H1 (cell line): ENCODE measurements around the gene IRX4. TPM values are rescaled to one million over a fixed set of nuclear protein-coding genes. Genes with fewer than 3 reads are reported as not detected.

Experiments used
- CTCF ChIA-PET: fragments of 300-600 bp; sonication (Branson Sonifier 250); formaldehyde crosslinking; loops from one replicate; lab custom pipeline; 2021; ENCODE audit not compliant: partially characterized antibody; lab: Charles Lee
- POLR2A ChIA-PET: fragments of 300-600 bp; sonication (Branson Sonifier 250); formaldehyde crosslinking; loops from one replicate; lab custom pipeline; 2021; ENCODE audit warnings: inconsistent platforms; ENCODE audit not compliant: partially characterized antibody; lab: Charles Lee
- DNase-seq, 2 experiments: peaks; one replicate each; pipeline versions ENCODE4 v3.0.0 to v3.0.0-alpha.2; 2010 to 2022; ENCODE audit warnings: low spot score in 2 of 2, low read depth in 1 of 2, mixed read lengths in 1 of 2
- FAIRE-seq: peaks from 2 replicates; lab custom pipeline; 2011; peaks lifted over from hg19 to GRCh38; lab: Jason Lieb, UNC
- H2AFZ ChIP-seq: 2 replicates; pipeline ENCODE4 v1.8.1; 2012; ENCODE audit warnings: low read length, inconsistent platforms
- H2AK5ac ChIP-seq: 2 replicates; pipeline ENCODE4 v1.6.1; 2013; ENCODE audit warnings: low read depth, low read length
- H2BK120ac ChIP-seq: replicated peaks from 2 replicates; pipeline ENCODE3; 2013; ENCODE audit warnings: low read depth, low read length, inconsistent platforms
- H2BK12ac ChIP-seq: 2 replicates; pipeline ENCODE4 v1.6.1; 2013; ENCODE audit warnings: low read depth, low read length
- H2BK15ac ChIP-seq: 2 replicates; pipeline ENCODE4 v1.6.1; 2013; ENCODE audit warnings: low read length
- H2BK20ac ChIP-seq: 2 replicates; pipeline ENCODE4 v1.6.1; 2013; ENCODE audit warnings: low read length
- H2BK5ac ChIP-seq: 2 replicates; pipeline ENCODE4 v1.6.1; 2013; ENCODE audit warnings: low read depth, low read length
- H3K14ac ChIP-seq: 2 replicates; pipeline ENCODE4 v1.6.1; 2013; ENCODE audit warnings: inconsistent platforms; ENCODE audit not compliant: insufficient read length
- H3K18ac ChIP-seq: 2 replicates; pipeline ENCODE4 v1.6.1; 2013; ENCODE audit warnings: low read length; ENCODE audit errors: extremely low read depth
- H3K23ac ChIP-seq: 2 replicates; pipeline ENCODE4 v1.6.1; 2013; ENCODE audit warnings: inconsistent platforms; ENCODE audit not compliant: insufficient read length
- H3K23me2 ChIP-seq: 2 replicates; pipeline ENCODE4 v1.6.1; 2013; ENCODE audit warnings: low read depth, low read length
- H3K27ac ChIP-seq: 2 replicates; pipeline ENCODE4 v1.6.1; 2011; ENCODE audit warnings: low read depth, low read length, inconsistent platforms
- H3K27me3 ChIP-seq, 4 experiments: replicated peaks in 1 of 4; 1 replicate in 1 of 4; 2 replicates in 3 of 4; pipeline versions ENCODE4 v1.6.1 to v1.8.1; 2011 to 2013; ENCODE audit warnings: low read length in 3 of 4, mild to moderate bottlenecking in 3 of 4, inconsistent platforms in 2 of 4, mixed read lengths in 2 of 4, moderate library complexity in 1 of 4; ENCODE audit not compliant: control insufficient read depth in 3 of 4, insufficient read depth in 3 of 4; ENCODE audit errors: extremely low read depth in 1 of 4
- H3K36me3 ChIP-seq, 4 experiments: 2 replicates each; pipeline versions ENCODE4 v1.6.1 to v1.8.1; 2011 to 2013; ENCODE audit warnings: mild to moderate bottlenecking in 4 of 4, low read length in 3 of 4, moderate library complexity in 2 of 4, control low read depth in 1 of 4, inconsistent platforms in 1 of 4; ENCODE audit not compliant: insufficient read depth in 4 of 4, control insufficient read depth in 2 of 4
- H3K4ac ChIP-seq: replicated peaks from 2 replicates; pipeline ENCODE3; 2013; ENCODE audit warnings: low read length, low read depth, mixed read lengths, inconsistent platforms; ENCODE audit not compliant: insufficient read length
- H3K4me1 ChIP-seq, 4 experiments: replicated peaks in 1 of 4; 1 replicate in 1 of 4; 2 replicates in 3 of 4; pipeline versions ENCODE4 v1.6.1 to v1.8.1; 2011 to 2013; ENCODE audit warnings: low read length in 3 of 4, inconsistent platforms in 2 of 4, mixed read lengths in 1 of 4; ENCODE audit not compliant: insufficient read depth in 4 of 4, control insufficient read depth in 3 of 4
- H3K4me2 ChIP-seq, 2 experiments: 2 replicates each; pipeline versions ENCODE4 v1.6.1 to v1.8.1; 2011 to 2013; ENCODE audit warnings: low read depth in 2 of 2, low read length in 2 of 2, control low read depth in 1 of 2, inconsistent platforms in 1 of 2, mild to moderate bottlenecking in 1 of 2; ENCODE audit not compliant: insufficient read depth in 1 of 2
- H3K4me3 ChIP-seq, 4 experiments: fragments of 200-600, 300-600 bp in 1 of 4; sonication (generic), shearing (Covaris generic), sonication (Bioruptor Twin) in 1 of 4; 2 replicates each; pipeline versions ENCODE4 v1.5.1 to v1.8.1; 2011 to 2016; ENCODE audit warnings: low read length in 4 of 4, low read depth in 3 of 4, control low read depth in 2 of 4, inconsistent platforms in 2 of 4, mild to moderate bottlenecking in 2 of 4, mixed read lengths in 1 of 4, moderate library complexity in 1 of 4; ENCODE audit not compliant: insufficient read depth in 2 of 4; ENCODE audit errors: extremely low read depth in 1 of 4
- H3K56ac ChIP-seq: replicated peaks from 2 replicates; pipeline ENCODE3; 2013; ENCODE audit warnings: low read depth, mild to moderate bottlenecking, mixed read lengths, low read length, inconsistent platforms; ENCODE audit not compliant: insufficient read length
- H3K79me1 ChIP-seq: 2 replicates; pipeline ENCODE4 v1.6.1; 2013; ENCODE audit warnings: low read depth, low read length, control low read depth
- H3K79me2 ChIP-seq, 2 experiments: 2 replicates each; pipeline versions ENCODE4 v1.6.1 to v1.8.1; 2012 to 2013; ENCODE audit warnings: low read length in 2 of 2, mild to moderate bottlenecking in 2 of 2, inconsistent platforms in 1 of 2; ENCODE audit not compliant: insufficient read depth in 2 of 2, control insufficient read depth in 1 of 2
- H3K9ac ChIP-seq, 4 experiments: replicated peaks in 1 of 4; 1 replicate in 1 of 4; 2 replicates in 3 of 4; pipeline versions ENCODE4 v1.6.1 to v1.8.1; 2011 to 2013; ENCODE audit warnings: low read depth in 3 of 4, low read length in 3 of 4, control low read depth in 2 of 4, mild to moderate bottlenecking in 2 of 4, moderate library complexity in 2 of 4, inconsistent platforms in 1 of 4; ENCODE audit errors: extremely low read depth in 1 of 4
- H3K9me3 ChIP-seq, 2 experiments: 2 replicates each; pipeline versions ENCODE4 v1.6.1 to v1.8.1; 2012 to 2013; ENCODE audit warnings: mild to moderate bottlenecking in 2 of 2, moderate library complexity in 2 of 2, control low read depth in 1 of 2, inconsistent platforms in 1 of 2, low read depth in 1 of 2, low read length in 1 of 2, mixed read lengths in 1 of 2; ENCODE audit not compliant: insufficient read depth in 2 of 2
- H4K20me1 ChIP-seq, 2 experiments: replicated peaks in 1 of 2; 2 replicates each; pipeline versions ENCODE3 to v1.8.1; 2011 to 2013; ENCODE audit warnings: inconsistent platforms in 2 of 2, low read length in 2 of 2, mild to moderate bottlenecking in 1 of 2; ENCODE audit not compliant: insufficient read depth in 2 of 2, control insufficient read depth in 1 of 2
- H4K5ac ChIP-seq: 2 replicates; pipeline ENCODE4 v1.6.1; 2013; ENCODE audit warnings: low read length, low read depth, mixed read lengths, inconsistent platforms; ENCODE audit not compliant: insufficient read length
- H4K8ac ChIP-seq: 2 replicates; pipeline ENCODE4 v1.8.0; 2013; ENCODE audit warnings: mild to moderate bottlenecking, moderate library complexity, low read length, inconsistent platforms; ENCODE audit not compliant: insufficient read depth; ENCODE audit errors: extremely low read depth
- H4K91ac ChIP-seq: replicated peaks from 2 replicates; pipeline ENCODE3; 2013; ENCODE audit warnings: low read length, mixed read lengths, inconsistent platforms; ENCODE audit not compliant: insufficient read length
- ASH2L ChIP-seq: fragments of 200-600, 300-600 bp; sonication (generic); IDR thresholded peaks from one replicate; pipeline ENCODE4 v1.7.1; 2017; ENCODE audit warnings: low read length
- ATF2 ChIP-seq: IDR thresholded peaks from 2 replicates; pipeline ENCODE4 v1.6.1; 2012; ENCODE audit warnings: low read length, inconsistent platforms
- BACH1 ChIP-seq: IDR thresholded peaks from 2 replicates; pipeline ENCODE4 v1.6.1; 2012; ENCODE audit warnings: low read length, improper control_type of control experiment
- CHD2 ChIP-seq: IDR thresholded peaks from 2 replicates; pipeline ENCODE4 v1.6.1; 2012; ENCODE audit warnings: low read length, improper control_type of control experiment
- CTBP2 ChIP-seq: IDR thresholded peaks from 2 replicates; pipeline ENCODE4 v1.7.0; 2011; ENCODE audit warnings: borderline replicate concordance, mild to moderate bottlenecking, moderate library complexity, mixed read lengths, low read length; ENCODE audit not compliant: insufficient read depth, insufficient read length
- RXRA ChIP-seq: IDR thresholded peaks from 2 replicates; pipeline ENCODE4 v1.6.1; 2011; ENCODE audit warnings: low read depth, mild to moderate bottlenecking, low read length, moderate library complexity; ENCODE audit not compliant: insufficient read depth
- WGBS, 2 experiments: shearing (Covaris generic) in 1 of 2; methylation state at CpG; one replicate each; pipeline versions ENCODE4 v1.1.6 to v1.1.7; 2013 to 2015; ENCODE audit warnings: low lambda C conversion rate in 2 of 2, mixed read lengths in 2 of 2, inconsistent platforms in 1 of 2, low coverage in 1 of 2, missing lambda C conversion rate in 1 of 2; ENCODE audit not compliant: insufficient replicate concordance in 2 of 2, insufficient coverage in 1 of 2, insufficient read length in 1 of 2; ENCODE audit errors: extremely low coverage in 1 of 2, missing lambda C conversion rate in 1 of 2; 5-methylcytosine and 5-hydroxymethylcytosine counted together
- polyA plus RNA-seq, 7 experiments: library from polyadenylated mRNA; depleted of rRNA in 3 of 7; stranded (reverse) in 5 of 7; unstranded in 2 of 7; fragments of >200 nt in 5 of 7; fragments of 200-250 nt in 2 of 7; gene quantifications; 1 replicate in 5 of 7; 2 replicates in 1 of 7; 4 replicates in 1 of 7; pipeline versions ENCODE4 v1.2.1 to v1.2.3, GENCODE V29; 2011 to 2013; ENCODE audit warnings: missing spikeins in 2 of 7, mixed read lengths in 2 of 7
- total RNA-seq: library from RNA; stranded (reverse); fragmentation: NEBNext Ultra II Directional; extraction: Animal tissue kit (Norgen Biotek cat#: 25700); gene quantifications from 2 replicates; pipeline ENCODE4 v1.2.1, GENCODE V29; 2021

Gene IRX4
- total and polyA plus RNA-seq, 2 of the 8 experiments (the other 6 are each of a cell fraction or from before 2014, with no cell fraction given): 0.45 to 1.2 TPM

- no peak overlapping the region for H3K23ac ChIP-seq
- no peak overlapping the region for H4K5ac ChIP-seq
- H2BK15ac ChIP-seq: peak overlapping the region; percentile 65; the same call in 1 of the 2 replicates
- no peaks in the 10 kb centered on the region for H3K79me1 ChIP-seq
- no peak for DNase-seq
- no peak overlapping the region for H3K56ac ChIP-seq
- no peak overlapping the region for H2BK20ac ChIP-seq
- no peak overlapping the region for H3K27ac ChIP-seq
- CTCF ChIA-PET: interaction anchor here (1.0 to 1.4 kb wide), 6 partner anchors 12 to 126 kb away, joined by 3 to 4 read pairs (median 4); no protein-coding TSS in a partner anchor
- H3K23me2 ChIP-seq: peaks cover 5% of the 10 kb centered on the region; the same call in 1 of the 2 replicates
- H3K4me3 ChIP-seq: no peak overlapping the region
- H2BK5ac ChIP-seq: no peak overlapping the region
- peaks cover 0 to 6% of the 10 kb centered on the region in 2 experiments for H4K20me1 ChIP-seq
- no peaks in the 10 kb centered on the region for H3K79me2 ChIP-seq
- TF ChIP-seq ASH2L (no peak), CHD2 (no peak), BACH1 (no peak), RXRA (no peak), CTBP2 (no peak), ATF2 (no peak)
- TF ChIP-seq, all 59 proteins: peak for 0
- Histone ChIP-seq H2AK5ac (no peak overlapping the region), H4K8ac (no peak overlapping the region), H2BK120ac (no peak overlapping the region), H3K9me3 (no peaks in the 10 kb centered on the region), H3K27me3 (peaks cover 34 to 54% (median 54%) of the 10 kb centered on the region in 4 experiments; a peak in 6 of 7 replicates), H3K9ac (no peak overlapping the region), H3K36me3 (peaks cover 0 to 3% (median 0%) of the 10 kb centered on the region in 4 experiments; a peak in 1 of 8 replicates), H3K18ac (no peak overlapping the region), H3K14ac (no peak overlapping the region), H2BK12ac (no peak overlapping the region), H3K4ac (peak overlapping the region; percentile 51), H3K4me2 (no peak overlapping the region), H2AFZ (no peak overlapping the region), H4K91ac (no peak overlapping the region), H3K4me1 (peaks cover 0 to 30% (median 17%) of the 10 kb centered on the region in 4 experiments; a peak in 5 of 7 replicates)
- FAIRE-seq: no peak
- WGBS, 2 experiments: 71% methylated on average over 13 of the region's 13 CpGs; no CpG with 5 or more reads in 1 of the 2 experiments
- POLR2A ChIA-PET: interaction anchor here (1.6 kb wide), 1 partner anchor 13 kb away, joined by 4 read pairs; no protein-coding TSS in a partner anchor
These were observed 6.8 kb upstream of the IRX4 start for GRCh38 chr5:1889321-1890065.
